K562 (cell line): ENCODE results near the gene CHPF2. TPM values are rescaled to one million over a fixed set of nuclear protein-coding genes. Genes with fewer than 3 reads are reported as not detected.

Experiments
- ATAC-seq: fragments of 200-7000 bp; cut with Tn5 transposase; 3 replicates; pipeline ENCODE4 v1.9.1; 2020; ENCODE audit warnings: moderate library complexity
- BruUV-seq: library from RNA; stranded (reverse); fragments of 400-500 nt; replicated peaks from 2 replicates; lab custom pipeline; 2021; lab: Mats Ljungman, UMichigan
- CTCF ChIA-PET: fragments of 300-600 bp; formaldehyde crosslinking; extraction: SDS; loops from one replicate; lab custom pipeline; 2021; ENCODE audit warnings: low intra/inter-chr PET ratio; lab: Yijun Ruan, JAX
- POLR2A ChIA-PET: fragments of 300-600, 350-650 bp; sonication (Branson Sonifier 250); formaldehyde crosslinking; extraction: SDS; loops from one replicate; lab custom pipeline; 2021; ENCODE audit warnings: antibody characterized with exemption, inconsistent platforms; lab: Yijun Ruan, JAX
- DNase-seq, 4 experiments: peaks; one replicate each; pipeline versions ENCODE4 v3.0.0 to v3.0.0-alpha.2; 2011 to 2018; ENCODE audit warnings: low spot score in 3 of 4, mixed read lengths in 3 of 4; ENCODE audit errors: extremely low read depth in 1 of 4
- FAIRE-seq: peaks from 2 replicates; lab custom pipeline; 2011; peaks lifted over from hg19 to GRCh38; lab: Jason Lieb, UNC
- H2AFZ ChIP-seq: 2 replicates; pipeline ENCODE4 v1.6.0; 2011; ENCODE audit warnings: low read depth, low read length, control low read depth, inconsistent platforms
- H3K27ac ChIP-seq: fragments of 200-600 bp; 3 replicates; pipeline ENCODE4 v1.8.0; 2011; ENCODE audit warnings: low read depth, mild to moderate bottlenecking, control low read depth, inconsistent platforms, low read length, moderate library complexity, mixed read lengths; ENCODE audit errors: extremely low read depth
- H3K27me3 ChIP-seq, 2 experiments: fragments of 300-600 bp in 1 of 2; 2 replicates in 1 of 2; 3 replicates in 1 of 2; pipeline versions ENCODE4 v1.6.0 to v1.8.0; 2011; ENCODE audit warnings: inconsistent platforms in 2 of 2, low read length in 2 of 2, mild to moderate bottlenecking in 1 of 2, mixed read lengths in 1 of 2, moderate library complexity in 1 of 2; ENCODE audit not compliant: control insufficient read depth in 2 of 2, insufficient read depth in 2 of 2
- H3K36me3 ChIP-seq: fragments of 300-600 bp; 3 replicates; pipeline ENCODE4 v1.8.0; 2011; ENCODE audit warnings: mild to moderate bottlenecking, low read length, inconsistent platforms; ENCODE audit not compliant: control insufficient read depth, insufficient read depth
- H3K4me1 ChIP-seq, 2 experiments: fragments of 200-600 bp in 1 of 2; replicated peaks in 1 of 2; 2 replicates in 1 of 2; 3 replicates in 1 of 2; pipeline versions ENCODE4 v1.5.1 to v1.8.0; 2011; ENCODE audit warnings: inconsistent platforms in 2 of 2, low read length in 2 of 2, mild to moderate bottlenecking in 1 of 2, mixed read lengths in 1 of 2, moderate library complexity in 1 of 2; ENCODE audit not compliant: control insufficient read depth in 2 of 2, insufficient read depth in 2 of 2
- H3K4me2 ChIP-seq: 2 replicates; pipeline ENCODE4 v1.6.1; 2011; ENCODE audit warnings: low read length, control low read depth, inconsistent platforms, mixed read lengths; ENCODE audit not compliant: insufficient read depth
- H3K4me3 ChIP-seq: fragments of 200-600 bp; sonication (generic), shearing (Covaris generic); 2 replicates; pipeline ENCODE4 v1.5.1; 2016; ENCODE audit warnings: control low read depth, inconsistent platforms
- H3K79me2 ChIP-seq: fragments of 200-600 bp; 3 replicates; pipeline ENCODE4 v1.8.0; 2011; ENCODE audit warnings: low read length, inconsistent platforms; ENCODE audit not compliant: control insufficient read depth, insufficient read depth
- H3K9ac ChIP-seq, 2 experiments: 2 replicates each; pipeline versions ENCODE4 v1.6.0 to v1.6.1; 2011; ENCODE audit warnings: low read depth in 2 of 2, low read length in 2 of 2, control low read depth in 1 of 2, inconsistent platforms in 1 of 2, mild to moderate bottlenecking in 1 of 2, mixed read lengths in 1 of 2; ENCODE audit not compliant: insufficient read depth in 1 of 2
- H3K9me1 ChIP-seq: one replicate; pipeline ENCODE4 v1.6.0; 2011; ENCODE audit warnings: inconsistent platforms, mild to moderate bottlenecking, low read length, moderate library complexity; ENCODE audit not compliant: control insufficient read depth, insufficient read depth
- H3K9me3 ChIP-seq: replicated peaks from 2 replicates; pipeline ENCODE4 v1.5.1; 2011; ENCODE audit warnings: low read depth, low read length, inconsistent platforms; ENCODE audit not compliant: control insufficient read depth, insufficient read depth
- H4K20me1 ChIP-seq: replicated peaks from 2 replicates; pipeline ENCODE4 v1.6.1; 2011; ENCODE audit warnings: low read length, inconsistent platforms, mixed read lengths; ENCODE audit not compliant: control insufficient read depth, insufficient read depth
- CEBPB ChIP-seq: fragments of 450-650 bp; IDR thresholded peaks from 2 replicates; pipeline ENCODE4 v1.6.1; 2016; ENCODE audit warnings: missing genetic modification characterization, missing compliant biosample characterization
- PCBP1 ChIP-seq: fragments of 200-400 bp; formaldehyde crosslinking; IDR thresholded peaks from 2 replicates; pipeline ENCODE4 v1.6.1; 2018; ENCODE audit warnings: mild to moderate bottlenecking, low read depth, low read length; ENCODE audit not compliant: poor library complexity, severe bottlenecking
- SP1 ChIP-seq: sonication (generic); formaldehyde crosslinking; IDR thresholded peaks from 2 replicates; pipeline ENCODE4 v1.8.1; 2022; ENCODE audit warnings: mild to moderate bottlenecking, missing genetic modification reagents
- ZBTB7A ChIP-seq: IDR thresholded peaks from 2 replicates; pipeline ENCODE4 v1.6.1; 2011; ENCODE audit warnings: low read depth, mild to moderate bottlenecking, low read length, moderate library complexity, borderline replicate concordance; ENCODE audit not compliant: control insufficient read depth
- ZNF134 ChIP-seq: fragments of 250-450 bp; sonication (Bioruptor Pico); conservative IDR thresholded peaks from 2 replicates; pipeline ENCODE4 v1.4.0; 2020
- ZNF644 ChIP-seq: fragments of 200-800 bp; sonication (Bioruptor generic); IDR thresholded peaks from 2 replicates; pipeline ENCODE4 v1.6.1; 2016; ENCODE audit warnings: low read depth, missing genetic modification characterization, missing compliant biosample characterization
- ZNF75A ChIP-seq: fragments of 450-650 bp; formaldehyde crosslinking; IDR thresholded peaks from 2 replicates; pipeline ENCODE4 v1.4.0; 2020; ENCODE audit warnings: mild to moderate bottlenecking
- WGBS: fragments of 100-300 bp; shearing (Covaris generic); methylation state at CpG from one replicate; pipeline ENCODE4 v1.1.6; 2016; ENCODE audit warnings: low coverage, mixed read lengths; ENCODE audit not compliant: insufficient coverage; ENCODE audit errors: missing lambda C conversion rate; 5-methylcytosine and 5-hydroxymethylcytosine counted together
- in situ Hi-C: fragments of 300-500 bp; cut with MboI; formaldehyde crosslinking; loops from 4 replicates; pipeline ENCODE4 v1.15.0; 2018; ENCODE audit warnings: inconsistent platforms, mixed read lengths
- intact Hi-C: fragments of 100-400 bp; cut with micrococcal nuclease; formaldehyde crosslinking; loops from 2 replicates; pipeline ENCODE4 v1.14.2; 2022
- polyA plus RNA-seq, 8 experiments: library from polyadenylated mRNA; depleted of rRNA in 4 of 8; stranded (reverse) in 5 of 8; unstranded in 3 of 8; fragments of >200 nt; fragmentation: Nextera tagmentation in 2 of 8; fragmentation: Illumina TruSeq in 1 of 8; extraction: Ambion mirVana in 2 of 8; extraction: Trizol in 1 of 8; gene quantifications; 2 replicates each; pipeline versions ENCODE4 v1.2.1 to v1.2.3, GENCODE V29; 2011 to 2014; ENCODE audit warnings: inconsistent platforms in 1 of 8, missing spikeins in 1 of 8
- total RNA-seq, 7 experiments: library from RNA; depleted of rRNA in 6 of 7; stranded (reverse); fragments of >200 nt in 6 of 7; fragmentation: Illumina TruSeq in 2 of 7; extraction: Trizol in 2 of 7; gene quantifications; 2 replicates each; pipeline versions ENCODE4 v1.2.1 to v1.2.3, GENCODE V29; 2011 to 2021; ENCODE audit warnings: low replicate concordance in 1 of 7
- TF ChIP-seq, protein P1 (sequence below): fragments of 250-450 bp; sonication (Bioruptor Pico); IDR thresholded peaks from 2 replicates; pipeline ENCODE4 v1.5.1; 2021; ENCODE audit warnings: mild to moderate bottlenecking
- TF ChIP-seq, protein P2 (sequence below): fragments of 450-650 bp; IDR thresholded peaks from 2 replicates; pipeline ENCODE4 v1.6.1; 2017; ENCODE audit warnings: antibody characterized with exemption, mild to moderate bottlenecking
- TF ChIP-seq, protein P3 (sequence below): fragments of 450-650 bp; IDR thresholded peaks from 2 replicates; pipeline ENCODE4 v1.6.1; 2018; ENCODE audit not compliant: partially characterized antibody

The CHPF2 gene
- total and polyA plus RNA-seq, 9 of the 15 experiments (the other 6 are each of a cell fraction or from before 2014, with no cell fraction given), result 0.08 to 32.8 (median 10.5) TPM

DNA sequence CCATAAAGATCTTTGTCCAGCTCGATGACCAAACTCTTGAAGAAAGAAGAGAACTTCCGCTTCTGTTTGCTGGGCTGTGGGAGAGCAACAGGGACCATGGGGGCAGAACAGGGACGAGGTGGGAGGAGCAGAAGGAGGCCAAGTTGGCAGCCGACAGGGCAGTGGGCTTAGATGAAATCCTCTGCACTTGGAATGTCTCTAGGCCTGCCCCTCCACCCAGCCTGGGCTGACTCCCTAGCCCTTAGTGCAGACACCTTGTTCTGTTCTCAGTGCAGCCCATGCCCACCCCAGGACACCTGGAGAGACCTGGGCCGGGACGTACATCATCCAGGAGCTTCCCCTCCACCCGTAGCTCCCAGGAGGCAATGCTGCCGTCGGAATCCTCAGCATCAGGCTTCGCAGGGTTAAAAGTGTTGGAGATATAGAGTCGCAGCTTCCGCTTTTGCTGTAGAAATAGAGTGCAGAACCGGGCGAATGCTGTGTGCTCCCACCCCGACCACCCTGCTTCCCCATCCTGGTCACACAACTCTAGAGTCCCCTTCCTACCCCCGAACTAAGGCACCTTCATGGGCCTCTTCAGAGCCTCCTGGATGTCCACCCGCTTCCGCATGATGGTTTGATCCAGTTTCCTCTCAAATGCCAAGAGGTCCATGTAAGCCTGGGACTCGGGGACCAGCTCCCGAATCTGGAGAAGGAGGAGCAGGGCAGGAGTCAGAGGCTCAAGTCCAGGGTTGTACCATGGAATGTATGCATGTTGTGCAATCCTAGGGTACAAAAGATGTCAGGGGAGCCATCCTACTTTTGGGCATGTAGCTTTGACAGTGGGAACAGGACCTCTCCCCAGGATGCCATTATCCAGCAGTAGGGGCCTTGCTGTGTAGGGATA is 10.1 kb downstream of the CHPF2 start:
- DNase-seq (no peak), ATAC-seq (no peak), FAIRE-seq (no peak)
- H3K9me1 ChIP-seq, result peaks cover 8% of the 10 kb centered on the region
- intact Hi-C loops (loop anchor here (5.0 kb wide), 1 partner anchor 50 kb away; no protein-coding TSS in a partner anchor), in situ Hi-C loops (no loop called here)
- no peak overlapping the region for H3K27ac ChIP-seq
- no peak overlapping the region for H2AFZ ChIP-seq
- H3K4me3 ChIP-seq, result no peak overlapping the region
- H3K4me2 ChIP-seq, result no peak overlapping the region
- H4K20me1 ChIP-seq, result peaks cover 55% of the 10 kb centered on the region
- WGBS, result 31% methylated on average over 20 of the region's 20 CpGs
- H3K27me3 ChIP-seq, result peaks cover 0 to 20% of the 10 kb centered on the region in 2 experiments; a peak in 1 of 5 replicates
- POLR2A ChIA-PET, result interaction anchor here (0.6 to 3.5 kb wide), 9 partner anchors 9 to 489 kb away, joined by 3 to 34 read pairs (median 4); partner anchors contain the start of genes ABCF2 and CHPF2
- no peaks in the 10 kb centered on the region for H3K79me2 ChIP-seq
- peaks cover 9% of the 10 kb centered on the region; the same call in 1 of the 3 replicates for H3K36me3 ChIP-seq
- CTCF ChIA-PET, result interaction anchor here (0.8 kb wide), 1 partner anchor 75 kb away, joined by 5 read pairs; the partner anchor contains the start of gene GBX1
- no peak overlapping the region for H3K9ac ChIP-seq
- no TSS peak for BruUV-seq
- H3K4me1 ChIP-seq, result peaks cover 16 to 53% of the 10 kb centered on the region in 2 experiments; a peak in 4 of 5 replicates
- no peaks in the 10 kb centered on the region for H3K9me3 ChIP-seq
- TF ChIP-seq ZNF644 (tag), result no peak
- 0 out of 2 replicates have a peak, but pooled peaks have one; percentile 21 for TF ChIP-seq SP1 (CRISPR knock-in tag)
- no peak for TF ChIP-seq ZNF134 (CRISPR knock-in tag)
- TF ChIP-seq, protein P1, sequence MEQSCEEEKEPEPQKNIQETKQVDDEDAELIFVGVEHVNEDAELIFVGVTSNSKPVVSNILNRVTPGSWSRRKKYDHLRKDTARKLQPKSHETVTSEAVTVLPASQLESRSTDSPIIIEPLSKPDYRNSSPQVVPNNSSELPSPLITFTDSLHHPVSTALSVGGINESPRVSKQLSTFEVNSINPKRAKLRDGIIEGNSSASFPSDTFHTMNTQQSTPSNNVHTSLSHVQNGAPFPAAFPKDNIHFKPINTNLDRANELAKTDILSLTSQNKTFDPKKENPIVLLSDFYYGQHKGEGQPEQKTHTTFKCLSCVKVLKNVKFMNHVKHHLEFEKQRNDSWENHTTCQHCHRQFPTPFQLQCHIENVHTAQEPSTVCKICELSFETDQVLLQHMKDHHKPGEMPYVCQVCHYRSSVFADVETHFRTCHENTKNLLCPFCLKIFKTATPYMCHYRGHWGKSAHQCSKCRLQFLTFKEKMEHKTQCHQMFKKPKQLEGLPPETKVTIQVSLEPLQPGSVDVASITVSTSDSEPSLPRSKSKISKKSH (CRISPR knock-in tag), result 0 out of 2 replicates have a peak, but pooled peaks have one; percentile 34
- TF ChIP-seq PCBP1, result no peak
- peak; percentile 9; the same call in 1 of the 2 replicates for TF ChIP-seq ZBTB7A
- TF ChIP-seq CEBPB (tag), result peak; percentile 91
- TF ChIP-seq, protein P2, sequence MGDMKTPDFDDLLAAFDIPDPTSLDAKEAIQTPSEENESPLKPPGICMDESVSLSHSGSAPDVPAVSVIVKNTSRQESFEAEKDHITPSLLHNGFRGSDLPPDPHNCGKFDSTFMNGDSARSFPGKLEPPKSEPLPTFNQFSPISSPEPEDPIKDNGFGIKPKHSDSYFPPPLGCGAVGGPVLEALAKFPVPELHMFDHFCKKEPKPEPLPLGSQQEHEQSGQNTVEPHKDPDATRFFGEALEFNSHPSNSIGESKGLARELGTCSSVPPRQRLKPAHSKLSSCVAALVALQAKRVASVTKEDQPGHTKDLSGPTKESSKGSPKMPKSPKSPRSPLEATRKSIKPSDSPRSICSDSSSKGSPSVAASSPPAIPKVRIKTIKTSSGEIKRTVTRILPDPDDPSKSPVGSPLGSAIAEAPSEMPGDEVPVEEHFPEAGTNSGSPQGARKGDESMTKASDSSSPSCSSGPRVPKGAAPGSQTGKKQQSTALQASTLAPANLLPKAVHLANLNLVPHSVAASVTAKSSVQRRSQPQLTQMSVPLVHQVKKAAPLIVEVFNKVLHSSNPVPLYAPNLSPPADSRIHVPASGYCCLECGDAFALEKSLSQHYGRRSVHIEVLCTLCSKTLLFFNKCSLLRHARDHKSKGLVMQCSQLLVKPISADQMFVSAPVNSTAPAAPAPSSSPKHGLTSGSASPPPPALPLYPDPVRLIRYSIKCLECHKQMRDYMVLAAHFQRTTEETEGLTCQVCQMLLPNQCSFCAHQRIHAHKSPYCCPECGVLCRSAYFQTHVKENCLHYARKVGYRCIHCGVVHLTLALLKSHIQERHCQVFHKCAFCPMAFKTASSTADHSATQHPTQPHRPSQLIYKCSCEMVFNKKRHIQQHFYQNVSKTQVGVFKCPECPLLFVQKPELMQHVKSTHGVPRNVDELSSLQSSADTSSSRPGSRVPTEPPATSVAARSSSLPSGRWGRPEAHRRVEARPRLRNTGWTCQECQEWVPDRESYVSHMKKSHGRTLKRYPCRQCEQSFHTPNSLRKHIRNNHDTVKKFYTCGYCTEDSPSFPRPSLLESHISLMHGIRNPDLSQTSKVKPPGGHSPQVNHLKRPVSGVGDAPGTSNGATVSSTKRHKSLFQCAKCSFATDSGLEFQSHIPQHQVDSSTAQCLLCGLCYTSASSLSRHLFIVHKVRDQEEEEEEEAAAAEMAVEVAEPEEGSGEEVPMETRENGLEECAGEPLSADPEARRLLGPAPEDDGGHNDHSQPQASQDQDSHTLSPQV, result no peak
- TF ChIP-seq, protein P3, sequence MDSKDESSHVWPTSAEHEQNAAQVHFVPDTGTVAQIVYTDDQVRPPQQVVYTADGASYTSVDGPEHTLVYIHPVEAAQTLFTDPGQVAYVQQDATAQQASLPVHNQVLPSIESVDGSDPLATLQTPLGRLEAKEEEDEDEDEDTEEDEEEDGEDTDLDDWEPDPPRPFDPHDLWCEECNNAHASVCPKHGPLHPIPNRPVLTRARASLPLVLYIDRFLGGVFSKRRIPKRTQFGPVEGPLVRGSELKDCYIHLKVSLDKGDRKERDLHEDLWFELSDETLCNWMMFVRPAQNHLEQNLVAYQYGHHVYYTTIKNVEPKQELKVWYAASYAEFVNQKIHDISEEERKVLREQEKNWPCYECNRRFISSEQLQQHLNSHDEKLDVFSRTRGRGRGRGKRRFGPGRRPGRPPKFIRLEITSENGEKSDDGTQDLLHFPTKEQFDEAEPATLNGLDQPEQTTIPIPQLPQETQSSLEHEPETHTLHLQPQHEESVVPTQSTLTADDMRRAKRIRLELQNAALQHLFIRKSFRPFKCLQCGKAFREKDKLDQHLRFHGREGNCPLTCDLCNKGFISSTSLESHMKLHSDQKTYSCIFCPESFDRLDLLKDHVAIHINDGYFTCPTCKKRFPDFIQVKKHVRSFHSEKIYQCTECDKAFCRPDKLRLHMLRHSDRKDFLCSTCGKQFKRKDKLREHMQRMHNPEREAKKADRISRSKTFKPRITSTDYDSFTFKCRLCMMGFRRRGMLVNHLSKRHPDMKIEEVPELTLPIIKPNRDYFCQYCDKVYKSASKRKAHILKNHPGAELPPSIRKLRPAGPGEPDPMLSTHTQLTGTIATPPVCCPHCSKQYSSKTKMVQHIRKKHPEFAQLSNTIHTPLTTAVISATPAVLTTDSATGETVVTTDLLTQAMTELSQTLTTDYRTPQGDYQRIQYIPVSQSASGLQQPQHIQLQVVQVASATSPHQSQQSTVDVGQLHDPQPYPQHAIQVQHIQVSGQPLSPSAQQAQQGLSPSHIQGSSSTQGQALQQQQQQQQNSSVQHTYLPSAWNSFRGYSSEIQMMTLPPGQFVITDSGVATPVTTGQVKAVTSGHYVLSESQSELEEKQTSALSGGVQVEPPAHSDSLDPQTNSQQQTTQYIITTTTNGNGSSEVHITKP, result peak; percentile 66
- TF ChIP-seq ZNF75A (CRISPR knock-in tag), result no peak
